GM18867 (cell line): Measurements from ENCODE around the gene HLA-DPB1.

Source experiments
- ATAC-seq: cut with Tn5 transposase; IDR thresholded peaks from one replicate; pipeline ENCODE4 v1.9.1; 2021; ENCODE audit warnings: mild to moderate bottlenecking, moderate library complexity; ENCODE audit not compliant: unreplicated experiment

The HLA-DPB1 gene

DNA sequence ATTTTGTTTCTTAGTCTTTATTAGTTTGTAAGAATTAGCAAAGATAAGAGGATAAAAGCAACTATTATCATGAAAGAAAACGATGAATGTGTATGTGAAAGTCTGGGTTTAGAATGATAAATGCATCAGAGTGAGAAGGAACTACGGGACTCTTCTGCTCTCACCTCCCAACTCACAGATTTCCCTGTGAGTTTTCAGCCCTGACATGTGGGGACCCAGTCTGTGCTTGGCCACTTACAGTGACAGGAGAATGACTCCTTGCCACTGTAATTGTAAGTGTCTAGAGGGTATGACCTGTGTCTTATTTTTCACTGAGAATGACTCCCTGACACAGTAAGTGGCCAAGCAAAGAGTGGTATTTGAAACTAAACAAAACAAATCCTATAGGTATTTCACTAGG is 4.9 kb upstream of the HLA-DPB1 start:
- no peak for ATAC-seq

DNA sequence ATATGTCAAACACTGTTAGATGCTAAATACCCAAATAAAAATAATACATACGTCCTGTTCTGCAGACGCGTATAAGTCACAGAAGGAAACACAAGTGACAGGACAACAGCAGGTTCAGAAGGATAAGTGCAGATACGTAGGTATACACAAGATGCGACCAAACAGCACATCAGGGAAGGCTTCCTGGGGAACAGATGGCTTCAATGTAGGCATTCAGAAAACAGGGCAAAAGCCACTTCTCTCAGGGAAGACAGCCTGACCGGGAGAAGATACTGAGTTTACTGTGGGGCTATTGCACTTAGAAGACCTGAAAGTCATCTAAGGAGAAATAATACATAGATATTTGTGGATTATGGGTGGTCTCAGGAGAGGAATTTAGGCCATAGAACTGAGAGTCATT is 4.2 kb upstream of the HLA-DPB1 start:
- no peak for ATAC-seq

DNA sequence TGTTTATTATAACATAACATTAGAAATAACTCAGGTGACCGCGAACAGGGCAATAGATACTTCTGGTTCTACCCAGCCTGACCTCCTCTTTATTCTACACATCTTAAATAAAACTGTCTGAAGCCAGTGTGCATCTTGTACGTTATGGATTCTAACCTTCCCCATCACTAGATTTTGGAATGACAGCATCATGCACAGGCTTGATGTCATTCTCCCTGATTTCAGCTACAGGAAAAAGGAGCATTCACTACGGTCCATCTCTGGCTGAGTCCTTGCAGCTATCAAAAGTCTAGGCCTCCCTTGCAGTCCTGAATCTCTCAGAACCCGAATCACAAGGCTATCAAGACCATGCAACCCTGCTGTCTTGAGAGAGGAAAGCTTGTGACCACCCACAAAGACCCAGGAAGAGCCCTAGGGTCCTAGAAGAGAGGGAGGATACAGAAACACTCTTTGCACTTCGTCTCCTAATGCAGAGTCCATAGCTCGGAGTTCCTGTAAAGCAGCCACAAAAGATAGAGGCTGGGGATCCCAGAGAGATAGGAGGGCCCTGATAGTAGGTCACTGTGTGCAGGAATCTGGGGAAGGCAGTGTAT is 3.2 kb upstream of the HLA-DPB1 start:
- no peak for ATAC-seq

DNA sequence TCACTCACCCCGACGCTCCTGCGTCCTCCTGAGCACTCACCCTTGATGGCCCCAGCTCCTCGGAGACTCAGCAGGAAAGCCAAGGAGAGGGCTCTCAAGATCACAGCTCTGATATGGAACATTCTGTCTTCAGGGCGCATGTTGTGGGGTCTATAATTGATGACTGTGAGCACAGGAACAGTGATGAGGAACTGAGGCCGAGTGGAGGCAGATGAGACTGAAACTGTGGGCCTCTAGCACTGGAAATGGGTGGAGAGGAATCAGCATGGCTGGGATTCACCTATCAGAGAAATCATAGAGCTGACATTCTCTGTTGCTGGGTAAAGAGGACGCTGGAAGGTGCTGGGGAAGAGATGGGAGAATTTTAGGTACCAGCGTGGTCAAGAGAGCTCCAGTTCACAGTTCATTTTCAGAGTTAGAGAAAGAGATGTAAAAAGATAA is 2.3 kb upstream of the HLA-DPB1 start, which contains the start of gene HLA-DPA1:
HLA-DPA1 (minus strand) TSS at position 219 of the 441 bp plus-strand sequence.
- peak; percentile 69 for ATAC-seq

DNA sequence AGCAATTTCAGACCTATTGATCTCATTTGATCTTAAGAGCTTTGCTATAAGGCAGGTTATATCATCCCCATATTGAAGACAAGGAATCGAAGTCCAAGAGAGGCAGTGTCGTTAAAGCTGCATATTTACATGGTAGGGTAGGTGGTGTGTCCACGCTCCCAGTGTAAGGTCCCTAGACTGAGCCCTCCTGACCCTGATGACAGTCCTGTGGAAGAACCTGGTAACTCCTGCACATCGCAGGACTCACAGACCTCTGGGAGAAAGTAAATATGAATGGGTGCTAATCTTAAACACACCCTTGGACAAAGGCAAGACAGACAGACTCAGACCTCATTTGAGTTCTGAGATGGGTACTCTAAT is 602 bp upstream of the HLA-DPB1 start:
- no peak for ATAC-seq

DNA sequence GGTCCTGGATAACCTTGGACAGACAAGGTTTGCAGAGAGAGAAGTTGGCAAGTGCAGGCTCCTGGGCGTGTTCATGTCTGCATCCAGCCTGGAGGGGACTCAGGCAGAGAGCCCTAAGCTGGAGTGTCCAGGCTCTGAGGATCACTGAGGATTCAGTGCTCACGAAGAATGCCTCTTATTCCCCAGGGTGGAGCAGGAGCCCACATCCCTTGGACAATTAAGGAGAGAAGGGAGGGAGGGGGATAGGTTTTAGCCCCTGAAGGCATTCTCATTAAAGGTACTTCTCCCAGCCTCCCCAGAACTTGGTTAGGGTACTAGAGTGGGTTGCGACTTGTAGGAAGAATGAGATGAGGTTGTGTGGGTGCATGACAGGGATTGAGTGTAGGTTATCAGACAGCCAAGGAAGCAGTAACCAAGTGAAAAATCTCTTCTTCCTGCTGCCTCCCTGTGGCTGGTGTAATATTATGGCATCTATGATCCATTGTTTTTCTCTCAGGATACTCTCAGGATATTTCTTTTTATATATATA is 680 bp downstream of the HLA-DPB1 start:
- no peak for ATAC-seq

DNA sequence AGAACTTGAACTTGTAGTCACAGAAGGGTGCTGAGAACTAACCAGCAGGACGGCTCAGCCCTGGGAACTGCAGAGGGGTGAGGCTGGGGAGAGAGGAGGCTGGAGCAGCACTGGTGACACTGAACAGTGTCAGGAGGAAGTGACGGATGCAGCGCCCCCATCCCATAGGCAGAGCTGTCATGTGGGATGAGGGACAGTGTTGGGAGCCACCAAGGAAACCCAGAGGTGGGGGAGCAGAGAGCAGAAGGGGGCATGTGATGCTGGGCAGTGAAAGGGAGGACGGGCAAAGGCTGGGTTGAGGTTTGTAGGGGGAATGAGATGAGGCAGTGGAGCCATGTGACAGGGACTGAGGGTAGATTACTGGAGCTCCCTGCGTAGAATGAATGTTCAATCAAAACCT is 2.1 kb downstream of the HLA-DPB1 start:
- no peak for ATAC-seq

DNA sequence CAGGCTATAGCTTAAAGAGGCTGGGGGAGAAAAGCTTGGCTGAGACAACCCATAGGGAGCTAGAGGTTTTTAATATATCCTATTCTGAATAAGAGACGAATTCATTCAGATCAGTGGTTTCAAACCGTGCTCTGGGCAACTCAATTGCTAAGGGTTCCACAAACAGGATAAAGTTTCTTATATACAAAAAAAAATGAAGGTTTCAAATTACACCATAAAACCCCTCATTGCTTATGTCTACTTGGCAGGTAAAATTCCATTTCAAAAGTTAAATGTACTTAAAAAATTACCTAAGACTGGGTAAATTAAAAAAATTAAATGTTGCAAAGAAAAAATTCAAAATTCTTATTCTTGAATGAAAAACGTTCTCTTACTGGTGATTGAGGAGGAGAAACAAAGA is 2.7 kb downstream of the HLA-DPB1 start:
- no peak for ATAC-seq

DNA sequence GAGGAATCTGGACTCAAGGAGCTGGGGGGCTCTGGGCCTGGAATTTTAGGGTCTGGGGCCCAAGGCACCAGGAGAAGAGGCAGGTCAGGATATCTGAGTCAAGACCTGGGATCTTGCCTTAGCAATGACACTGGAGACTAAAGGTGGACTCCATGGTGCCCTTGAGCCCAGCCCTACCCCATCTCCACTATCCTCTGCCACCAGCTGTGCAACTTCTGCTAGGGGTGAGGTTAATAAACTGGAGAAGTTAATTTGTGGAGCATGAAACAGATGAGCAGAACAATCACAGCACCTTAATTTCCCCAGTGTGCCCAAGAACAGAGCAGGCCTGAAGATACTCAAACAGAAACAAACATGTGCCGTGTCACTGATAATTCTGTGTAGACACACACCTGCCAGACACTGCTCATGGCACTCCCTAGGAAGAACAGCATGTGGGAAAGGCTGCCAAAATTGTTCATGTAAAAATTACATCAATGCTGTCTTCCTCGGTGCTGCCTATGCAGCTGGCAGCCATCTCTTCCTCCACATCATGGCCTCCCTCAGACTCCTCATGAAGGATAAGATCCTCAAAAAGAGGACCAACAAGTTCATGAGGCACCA is 3.2 kb downstream of the HLA-DPB1 start:
- ATAC-seq: no peak

DNA sequence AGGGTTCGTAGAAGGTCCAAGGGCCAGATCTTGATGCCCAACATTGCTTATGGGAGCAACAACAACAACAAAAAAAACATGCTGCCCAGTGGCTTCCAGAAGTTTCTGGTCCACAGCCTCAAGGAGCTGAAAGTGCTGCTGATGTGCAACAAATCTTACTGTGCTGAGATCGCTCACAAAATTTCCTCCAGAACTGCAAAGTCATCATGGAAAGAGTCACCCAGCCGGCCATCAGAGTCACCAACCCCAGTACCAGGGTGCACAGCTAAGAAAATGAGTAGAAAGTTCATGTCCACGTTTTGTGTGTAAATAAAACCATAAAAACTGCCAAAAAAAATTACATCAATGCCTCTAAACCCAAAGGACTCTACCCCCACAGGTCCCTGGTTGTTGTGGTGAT is 3.8 kb downstream of the HLA-DPB1 start:
- no peak for ATAC-seq

DNA sequence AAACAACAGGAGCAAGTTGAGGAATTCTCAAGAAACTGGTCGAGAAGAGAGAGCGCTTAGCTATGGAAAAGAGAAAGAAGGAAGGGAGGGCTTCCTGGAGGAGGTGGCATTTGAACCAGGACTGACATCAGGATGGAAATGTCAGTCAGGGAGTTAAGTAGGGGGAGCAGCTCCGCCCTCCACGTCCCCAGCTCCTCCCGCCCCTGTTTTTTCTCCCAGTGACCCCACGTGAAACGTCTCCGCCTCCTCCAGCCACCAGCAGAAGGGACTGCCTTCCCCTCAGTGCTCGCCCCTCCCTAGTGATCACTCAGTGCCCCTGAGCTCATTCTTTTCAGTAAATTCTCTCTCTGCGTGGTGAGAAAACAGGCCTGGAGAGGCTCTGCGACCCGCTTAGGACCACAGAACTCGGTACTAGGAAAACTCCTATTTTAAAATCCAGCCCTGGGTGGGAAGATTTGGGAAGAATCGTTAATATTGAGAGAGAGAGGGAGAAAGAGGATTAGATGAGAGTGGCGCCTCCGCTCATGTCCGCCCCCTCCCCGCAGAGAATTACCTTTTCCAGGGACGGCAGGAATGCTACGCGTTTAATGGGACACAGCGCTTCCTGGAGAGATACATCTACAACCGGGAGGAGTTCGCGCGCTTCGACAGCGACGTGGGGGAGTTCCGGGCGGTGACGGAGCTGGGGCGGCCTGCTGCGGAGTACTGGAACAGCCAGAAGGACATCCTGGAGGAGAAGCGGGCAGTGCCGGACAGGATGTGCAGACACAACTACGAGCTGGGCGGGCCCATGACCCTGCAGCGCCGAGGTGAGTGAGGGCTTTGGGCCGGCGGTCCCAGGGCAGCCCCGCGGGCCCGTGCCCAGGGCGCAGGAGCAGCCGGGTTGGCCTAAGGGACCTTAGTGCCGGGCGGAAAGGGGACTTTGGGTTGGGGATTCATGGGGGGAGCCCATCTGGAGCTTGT is 4.6 kb downstream of the HLA-DPB1 start:
- no peak for ATAC-seq

DNA sequence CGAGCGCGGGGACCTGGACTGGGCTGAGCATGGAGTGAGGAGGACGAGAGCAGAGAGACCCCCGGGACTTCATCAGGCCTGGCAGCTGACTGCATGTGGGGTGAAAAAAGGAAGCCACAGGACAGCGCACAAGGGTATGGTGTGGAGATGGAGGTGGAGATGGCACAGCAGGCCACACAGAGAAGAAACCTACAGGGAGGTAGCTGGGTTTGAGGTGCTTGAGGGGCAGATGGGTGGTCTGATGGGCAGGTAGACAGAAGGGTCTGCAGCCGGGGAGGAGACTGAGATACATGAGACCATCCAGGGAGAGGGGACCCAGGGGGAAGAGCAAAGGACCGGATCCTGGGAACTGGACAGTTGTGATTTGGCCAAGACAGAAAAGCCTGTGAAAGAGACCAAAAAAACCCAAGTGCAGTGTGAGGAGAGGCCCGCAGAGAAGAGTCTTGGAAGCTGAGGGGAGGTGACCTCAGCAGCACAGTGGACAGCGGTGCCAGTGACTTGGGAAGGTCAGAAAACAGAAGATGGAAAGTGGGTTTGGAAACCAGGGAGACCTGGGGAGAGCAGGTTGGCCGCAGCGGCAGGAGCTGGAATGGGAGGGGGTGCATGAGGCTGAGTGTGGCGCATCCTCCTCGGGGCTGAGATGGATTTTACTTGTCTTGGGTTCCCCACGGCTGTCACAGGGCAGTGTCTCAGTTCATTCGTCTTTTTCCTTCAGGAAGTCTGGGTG is 5.5 kb downstream of the HLA-DPB1 start:
- no peak for ATAC-seq

DNA sequence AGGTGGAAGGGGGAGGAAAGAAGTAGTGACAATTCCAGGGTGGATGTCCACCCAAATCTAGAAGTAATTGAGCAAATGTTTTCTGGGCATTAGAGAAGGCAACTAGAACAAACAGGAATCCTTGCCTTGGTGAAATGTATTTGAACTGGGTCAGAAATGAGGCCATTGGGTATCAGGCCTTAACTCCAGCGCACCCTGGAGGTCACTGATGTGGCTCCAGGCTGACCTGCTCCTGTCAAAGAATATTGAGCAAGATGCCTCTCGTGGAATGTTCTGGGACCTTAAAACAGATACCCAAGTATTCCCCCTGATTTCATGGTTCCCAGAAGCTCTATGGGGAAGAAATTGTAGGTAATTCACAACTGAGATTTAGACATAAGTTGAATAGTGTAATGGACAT is 6.9 kb downstream of the HLA-DPB1 start:
- no peak for ATAC-seq

DNA sequence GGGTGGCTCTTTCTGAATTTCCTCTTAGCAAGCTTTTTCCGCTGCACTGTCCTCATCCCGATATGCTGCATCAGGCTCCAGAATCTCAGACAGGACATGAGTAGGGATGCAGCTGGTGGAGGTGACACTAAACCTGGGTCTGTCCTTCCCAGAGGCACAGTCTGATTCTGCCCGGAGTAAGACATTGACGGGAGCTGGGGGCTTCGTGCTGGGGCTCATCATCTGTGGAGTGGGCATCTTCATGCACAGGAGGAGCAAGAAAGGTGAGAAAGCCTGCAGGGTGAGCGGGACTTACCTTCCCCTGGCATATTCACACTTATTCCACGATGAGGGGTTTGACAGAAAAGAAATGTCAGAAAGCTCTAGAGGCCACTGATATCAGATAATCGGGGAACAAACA is 9.8 kb downstream of the HLA-DPB1 start:
- ATAC-seq: no peak

DNA sequence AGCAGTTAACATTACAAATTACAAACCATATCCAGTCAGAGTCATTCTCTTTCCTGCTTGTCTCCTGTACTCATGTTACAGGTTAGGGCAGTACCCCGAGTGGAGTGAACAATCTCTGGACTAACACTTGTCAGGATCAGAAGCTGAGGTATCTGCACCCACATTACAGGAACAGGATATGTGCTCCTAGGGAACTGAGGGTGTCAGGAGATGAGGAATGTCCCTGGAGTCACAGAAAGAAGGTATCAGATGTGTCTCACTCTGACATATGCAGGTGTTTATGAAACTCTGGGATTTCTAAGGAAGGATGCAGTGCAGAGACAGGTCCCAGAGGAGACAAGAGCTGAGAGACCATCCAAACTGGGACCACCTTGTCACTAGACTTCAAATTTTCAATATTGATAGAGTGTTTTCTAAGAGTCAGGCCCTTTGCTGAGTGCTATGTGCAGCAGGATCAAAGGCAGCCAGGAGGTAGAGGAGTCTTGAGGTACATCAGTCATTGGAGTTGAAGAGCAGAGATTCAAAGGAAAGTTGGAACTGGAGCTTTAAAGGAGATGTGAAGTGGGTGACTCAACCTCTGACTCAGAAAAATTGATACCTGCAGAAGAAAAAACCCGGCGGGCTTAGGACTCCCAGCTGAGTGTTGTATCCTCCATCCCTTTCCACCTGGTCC is 12.6 kb downstream of the HLA-DPB1 start:
- no peak for ATAC-seq

DNA sequence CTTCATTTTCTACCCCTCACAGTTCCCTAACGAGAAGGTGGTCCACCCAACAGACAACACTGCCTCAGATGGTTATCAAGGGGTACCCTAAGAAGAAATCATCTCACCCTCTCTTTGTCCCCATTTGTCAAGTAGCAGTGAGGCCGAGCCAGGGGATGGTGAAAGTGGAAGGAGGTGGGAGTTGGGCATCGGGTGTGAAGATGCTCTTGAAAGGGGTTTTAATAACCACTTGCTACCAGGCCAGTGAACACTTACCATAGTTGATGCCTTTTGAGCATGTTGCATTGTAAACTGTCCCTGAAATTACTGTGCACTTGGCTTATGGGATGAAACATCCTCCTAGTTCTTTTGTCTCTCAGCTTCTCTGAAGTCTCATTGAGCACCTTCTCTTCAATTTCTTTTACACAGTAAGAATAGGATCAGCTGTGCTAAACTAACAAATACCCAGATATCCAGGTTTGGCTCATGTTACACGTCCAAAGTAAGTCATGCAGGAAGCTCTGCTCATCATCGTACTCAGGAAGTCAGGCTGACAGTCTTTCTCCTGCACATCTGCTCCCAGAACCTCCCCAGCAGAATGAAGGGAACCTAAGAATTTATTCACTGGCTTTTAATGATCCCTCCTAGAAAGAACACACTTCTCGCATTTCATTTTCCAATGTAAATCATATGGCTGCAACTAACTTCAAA is 13.3 kb downstream of the HLA-DPB1 start:
- no peak for ATAC-seq

DNA sequence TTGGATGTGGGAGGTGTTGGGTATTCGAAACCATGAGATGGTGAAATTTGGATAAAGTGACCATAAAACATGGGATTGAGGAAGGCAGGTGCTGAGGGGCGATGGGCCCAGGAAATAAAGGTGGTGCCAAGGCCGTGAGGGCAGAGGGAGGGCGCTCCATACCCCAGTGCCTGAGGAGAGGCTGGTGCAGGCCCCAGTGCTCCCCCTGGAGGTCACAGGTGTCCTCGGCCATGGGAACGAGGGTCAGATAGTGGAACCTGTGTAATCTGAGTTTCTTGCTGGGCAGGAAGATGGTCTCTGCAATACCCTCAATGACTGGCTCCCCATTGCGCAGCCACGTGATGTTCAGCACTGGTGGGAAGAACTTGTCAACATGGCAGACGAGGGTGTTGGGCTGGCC is 16.2 kb downstream of the HLA-DPB1 start:
- ATAC-seq: no peak

DNA sequence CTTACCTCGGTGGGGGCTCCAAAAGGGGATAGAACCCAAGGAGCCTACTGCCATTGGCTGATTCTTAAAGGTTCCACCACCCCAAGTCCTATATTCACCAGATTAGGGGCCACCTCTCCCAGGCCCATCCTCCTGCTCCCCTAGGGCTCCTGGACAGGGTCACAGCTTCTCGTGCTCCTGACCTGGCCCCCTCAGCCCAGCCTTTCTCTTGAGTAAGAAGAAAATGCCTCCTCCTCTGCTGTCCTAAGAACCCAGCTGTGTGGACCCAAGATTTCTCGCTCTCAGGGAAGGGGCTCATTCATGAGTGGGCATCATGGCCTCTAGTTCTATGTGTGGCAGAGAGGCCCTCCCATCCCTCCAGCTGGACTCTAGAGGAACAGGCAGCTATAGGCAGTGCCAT is 16.6 kb downstream of the HLA-DPB1 start:
- ATAC-seq: no peak

DNA sequence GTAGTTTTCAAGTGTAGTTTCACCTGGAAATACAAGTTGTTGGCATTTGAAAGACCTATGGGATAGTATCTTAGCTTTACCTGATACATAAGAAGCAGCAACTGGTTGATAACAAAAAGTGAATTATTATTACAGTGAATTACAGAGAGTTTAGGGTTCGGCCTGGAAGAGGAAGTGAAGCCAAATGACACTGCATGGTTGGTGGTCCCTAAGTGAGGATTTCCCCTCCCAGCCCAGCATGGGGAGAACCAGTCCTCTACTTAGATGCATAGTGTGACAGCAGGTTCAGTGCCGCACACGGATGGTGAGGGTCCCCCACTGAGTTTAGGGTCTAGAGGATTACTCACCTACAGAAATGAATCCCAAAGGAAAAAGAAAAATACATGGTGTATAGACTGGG is 18.1 kb downstream of the HLA-DPB1 start:
- no peak for ATAC-seq

DNA sequence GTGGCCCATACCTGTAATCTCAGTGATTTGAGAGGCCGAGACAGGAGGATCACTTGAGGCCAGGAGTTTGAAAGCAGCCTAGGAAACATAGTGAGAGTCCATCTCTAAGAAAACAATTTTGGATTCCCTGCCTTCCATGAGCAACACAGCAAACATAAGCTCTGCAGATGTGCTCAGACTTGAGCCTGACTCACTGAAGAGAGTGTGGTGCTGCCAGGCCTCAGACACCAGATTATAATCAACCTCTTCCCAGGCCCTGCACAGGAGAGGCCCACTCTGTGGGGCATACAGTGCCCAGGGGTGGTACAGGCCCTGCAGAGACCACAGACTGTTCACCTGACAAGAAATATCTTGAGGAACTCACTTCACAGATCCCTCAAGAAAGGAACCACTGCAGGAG is 19.9 kb downstream of the HLA-DPB1 start:
- ATAC-seq: no peak
